Effector memory CD4-positive, alpha-beta T cell (primary cell): ENCODE results near the gene GBF1.
A peak's percentile ranks its signal among the peaks of the same experiment; 100 is the strongest.
"Not testable (repeated sequence)": the region's sequence is repeated elsewhere in the genome, so short reads cannot be mapped to it uniquely, and the experiment has no call there.

Experiments
- DNase-seq, 3 donors: peaks; one replicate each; pipeline ENCODE4 v3.0.0-alpha.2; 2020
- H3K27ac ChIP-seq: 2 replicates; pipeline ENCODE4 v1.7.0; 2013; ENCODE audit warnings: mild to moderate bottlenecking, low read length, moderate library complexity; ENCODE audit not compliant: insufficient read depth, poor library complexity, severe bottlenecking
- H3K27me3 ChIP-seq: replicated peaks from 2 replicates; pipeline ENCODE4 v1.7.0; 2013; ENCODE audit warnings: mild to moderate bottlenecking, low read length; ENCODE audit not compliant: insufficient read depth, control insufficient read depth, poor library complexity, severe bottlenecking
- H3K36me3 ChIP-seq: 2 replicates; pipeline ENCODE4 v1.7.0; 2013; ENCODE audit warnings: mild to moderate bottlenecking, low read length, moderate library complexity; ENCODE audit not compliant: control insufficient read depth, insufficient read depth
- H3K4me1 ChIP-seq: 2 replicates; pipeline ENCODE4 v1.7.0; 2013; ENCODE audit warnings: low read length, mild to moderate bottlenecking; ENCODE audit not compliant: control insufficient read depth, insufficient read depth, poor library complexity, severe bottlenecking
- H3K4me3 ChIP-seq: 2 replicates; pipeline ENCODE4 v1.7.0; 2013; ENCODE audit warnings: low read length, low read depth, mild to moderate bottlenecking; ENCODE audit not compliant: insufficient read depth, poor library complexity, severe bottlenecking
- H3K9me3 ChIP-seq: 2 replicates; pipeline ENCODE4 v1.7.0; 2013; ENCODE audit warnings: mild to moderate bottlenecking, low read length, moderate library complexity; ENCODE audit not compliant: control insufficient read depth
- total RNA-seq, 3 donors: gene quantifications; one replicate each; lab custom pipeline; 2026; lab: John Stamatoyannopoulos, UW

GBF1 gene, protein sequence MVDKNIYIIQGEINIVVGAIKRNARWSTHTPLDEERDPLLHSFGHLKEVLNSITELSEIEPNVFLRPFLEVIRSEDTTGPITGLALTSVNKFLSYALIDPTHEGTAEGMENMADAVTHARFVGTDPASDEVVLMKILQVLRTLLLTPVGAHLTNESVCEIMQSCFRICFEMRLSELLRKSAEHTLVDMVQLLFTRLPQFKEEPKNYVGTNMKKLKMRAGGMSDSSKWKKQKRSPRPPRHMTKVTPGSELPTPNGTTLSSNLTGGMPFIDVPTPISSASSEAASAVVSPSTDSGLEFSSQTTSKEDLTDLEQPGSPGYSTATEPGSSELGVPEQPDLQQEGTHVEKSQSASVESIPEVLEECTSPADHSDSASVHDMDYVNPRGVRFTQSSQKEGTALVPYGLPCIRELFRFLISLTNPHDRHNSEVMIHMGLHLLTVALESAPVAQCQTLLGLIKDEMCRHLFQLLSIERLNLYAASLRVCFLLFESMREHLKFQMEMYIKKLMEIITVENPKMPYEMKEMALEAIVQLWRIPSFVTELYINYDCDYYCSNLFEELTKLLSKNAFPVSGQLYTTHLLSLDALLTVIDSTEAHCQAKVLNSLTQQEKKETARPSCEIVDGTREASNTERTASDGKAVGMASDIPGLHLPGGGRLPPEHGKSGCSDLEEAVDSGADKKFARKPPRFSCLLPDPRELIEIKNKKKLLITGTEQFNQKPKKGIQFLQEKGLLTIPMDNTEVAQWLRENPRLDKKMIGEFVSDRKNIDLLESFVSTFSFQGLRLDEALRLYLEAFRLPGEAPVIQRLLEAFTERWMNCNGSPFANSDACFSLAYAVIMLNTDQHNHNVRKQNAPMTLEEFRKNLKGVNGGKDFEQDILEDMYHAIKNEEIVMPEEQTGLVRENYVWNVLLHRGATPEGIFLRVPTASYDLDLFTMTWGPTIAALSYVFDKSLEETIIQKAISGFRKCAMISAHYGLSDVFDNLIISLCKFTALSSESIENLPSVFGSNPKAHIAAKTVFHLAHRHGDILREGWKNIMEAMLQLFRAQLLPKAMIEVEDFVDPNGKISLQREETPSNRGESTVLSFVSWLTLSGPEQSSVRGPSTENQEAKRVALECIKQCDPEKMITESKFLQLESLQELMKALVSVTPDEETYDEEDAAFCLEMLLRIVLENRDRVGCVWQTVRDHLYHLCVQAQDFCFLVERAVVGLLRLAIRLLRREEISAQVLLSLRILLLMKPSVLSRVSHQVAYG (N-terminal part only)
- total RNA-seq: 111 to 202 (median 189) reads per million in 3 donors

- H3K36me3 ChIP-seq: no peaks in the 10 kb centered on the region
- peaks cover 15% of the 10 kb centered on the region for H3K27me3 ChIP-seq
- H3K27ac ChIP-seq: peak within 1 kb of the TSS; percentile 93
- no peaks in the 10 kb centered on the region for H3K9me3 ChIP-seq
- peaks cover 45% of the 10 kb centered on the region for H3K4me1 ChIP-seq
- peak; percentile 77 to 89 (median 85) for DNase-seq
- peak within 1 kb of the TSS; percentile 91 for H3K4me3 ChIP-seq
These were observed at the start of gene GBF1 for GRCh38 chr10:102245082-102245931. GBF1 (plus strand) TSS chr10:102245532; CDS start chr10:102258939, 13,407 bp downstream.

- no peaks in the 10 kb centered on the region for H3K27me3 ChIP-seq
- no peak overlapping the region for H3K4me3 ChIP-seq
- no peak overlapping the region for H3K27ac ChIP-seq
- H3K4me1 ChIP-seq: no peaks in the 10 kb centered on the region
- no peaks in the 10 kb centered on the region for H3K36me3 ChIP-seq
- no peak for DNase-seq
- no peaks in the 10 kb centered on the region for H3K9me3 ChIP-seq
These were observed 48.4 kb upstream of the GBF1 start for GRCh38 chr10:102196893-102197292.

GRCh38 chr10:102198027-102198426 lies 47.3 kb upstream of the GBF1 start:
- Histone ChIP-seq H3K9me3 (peaks cover under 1% of the 10 kb centered on the region), H3K4me1 (no peaks in the 10 kb centered on the region), H3K36me3 (no peaks in the 10 kb centered on the region), H3K27me3 (no peaks in the 10 kb centered on the region), H3K4me3 (no peak overlapping the region), H3K27ac (no peak overlapping the region)
- DNase-seq: no peak

DNA sequence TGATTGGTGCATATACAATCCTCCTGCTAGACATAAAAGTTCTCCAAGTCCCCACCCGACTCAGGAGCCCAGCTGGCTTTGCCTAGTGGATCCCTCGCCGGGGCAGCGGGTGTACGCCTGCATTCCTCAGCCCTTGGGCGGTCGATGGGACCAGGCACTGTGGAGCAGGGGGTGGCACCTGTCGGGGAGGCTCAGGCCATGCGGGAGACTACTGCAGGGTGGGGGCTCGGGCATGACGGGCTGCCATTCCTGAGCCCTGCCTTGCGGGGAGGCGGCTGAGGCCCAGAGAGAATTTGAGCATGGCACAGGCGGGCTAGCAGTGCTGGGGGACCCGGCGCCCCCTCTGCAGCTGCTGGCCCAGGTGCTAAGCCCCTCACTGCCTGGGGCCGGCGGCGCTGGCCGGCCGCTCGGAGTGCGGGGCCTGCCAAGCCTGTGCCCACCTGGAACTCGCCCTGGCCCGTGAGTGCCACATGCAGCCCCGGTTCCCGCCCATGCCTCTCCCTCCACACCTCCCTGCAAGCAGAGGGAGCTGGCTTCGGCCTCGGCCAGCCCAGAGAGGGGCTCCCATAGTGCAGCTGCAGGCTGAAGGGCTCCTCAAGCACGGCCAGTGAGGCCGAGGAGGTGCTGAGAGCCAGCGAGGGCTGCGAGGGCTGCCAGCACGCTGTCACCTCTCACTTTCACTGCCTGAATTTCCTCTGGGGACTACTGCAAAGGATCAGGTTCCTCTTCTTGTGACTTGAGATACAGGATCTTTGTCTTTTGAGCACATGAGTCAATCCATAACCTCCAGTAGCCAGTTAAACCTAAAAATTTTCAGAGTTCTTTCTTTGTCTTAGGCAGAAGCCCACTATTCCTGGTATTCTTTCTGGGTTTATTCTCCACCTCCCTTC lies 44.3 kb upstream of the GBF1 start:
- no peaks in the 10 kb centered on the region for H3K4me1 ChIP-seq
- no peak for DNase-seq

GRCh38 chr10:102202386-102202785 lies 42.9 kb upstream of the GBF1 start:
- Histone ChIP-seq H3K27me3 (no peaks in the 10 kb centered on the region), H3K4me1 (no peaks in the 10 kb centered on the region), H3K9me3 (peaks cover 8% of the 10 kb centered on the region), H3K4me3 (no peak overlapping the region), H3K36me3 (no peaks in the 10 kb centered on the region), H3K27ac (no peak overlapping the region)
- DNase-seq: no peak

More for the DNA sequence above, 44.3 kb upstream of the GBF1 start:
- Histone ChIP-seq H3K27ac (no peak overlapping the region), H3K9me3 (peaks cover 8% of the 10 kb centered on the region), H3K36me3 (no peaks in the 10 kb centered on the region), H3K27me3 (no peaks in the 10 kb centered on the region), H3K4me3 (no peak overlapping the region)

- no peak overlapping the region for H3K27ac ChIP-seq
- no peaks in the 10 kb centered on the region for H3K27me3 ChIP-seq
- no peaks in the 10 kb centered on the region for H3K36me3 ChIP-seq
- H3K4me1 ChIP-seq: no peaks in the 10 kb centered on the region
- H3K9me3 ChIP-seq: peaks cover 3% of the 10 kb centered on the region
- DNase-seq: no peak
- no peak overlapping the region for H3K4me3 ChIP-seq
These were observed 36.9 kb upstream of the GBF1 start for GRCh38 chr10:102208311-102209035.

DNA sequence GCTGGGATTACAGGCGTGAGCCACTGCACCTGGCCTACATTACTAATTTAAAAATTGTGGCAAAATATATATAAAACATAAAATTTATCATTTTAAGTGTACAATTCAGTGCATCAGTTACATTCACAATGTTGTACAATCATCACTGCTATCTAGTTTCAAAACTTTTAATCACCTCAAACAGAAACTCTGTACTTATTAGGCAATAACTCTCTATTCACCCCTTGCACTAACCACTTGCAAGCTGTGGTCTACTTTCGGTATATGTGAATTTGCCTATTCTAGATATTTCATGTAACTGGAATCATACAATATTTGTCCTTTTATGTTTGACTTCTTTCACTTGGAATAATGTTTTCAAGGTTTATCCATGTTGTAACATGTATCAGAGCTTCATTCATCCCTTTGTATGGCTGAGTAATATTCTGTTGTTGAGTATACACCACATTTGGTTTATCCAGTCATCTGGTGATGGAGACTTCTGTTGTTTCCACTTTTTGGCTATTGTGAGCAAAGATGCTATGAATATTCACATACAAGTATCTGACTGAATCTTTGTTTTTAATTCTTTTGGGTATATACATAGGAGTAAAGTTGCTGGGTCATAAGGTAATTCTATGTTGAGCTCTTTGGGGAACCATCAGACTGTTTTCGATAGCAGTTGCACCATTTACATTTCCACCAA lies 33.6 kb upstream of the GBF1 start:
- DNase-seq: no peak
- Histone ChIP-seq H3K9me3 (no peaks in the 10 kb centered on the region), H3K4me1 (no peaks in the 10 kb centered on the region), H3K27ac (no peak overlapping the region), H3K36me3 (no peaks in the 10 kb centered on the region), H3K27me3 (no peaks in the 10 kb centered on the region), H3K4me3 (no peak overlapping the region)

DNA sequence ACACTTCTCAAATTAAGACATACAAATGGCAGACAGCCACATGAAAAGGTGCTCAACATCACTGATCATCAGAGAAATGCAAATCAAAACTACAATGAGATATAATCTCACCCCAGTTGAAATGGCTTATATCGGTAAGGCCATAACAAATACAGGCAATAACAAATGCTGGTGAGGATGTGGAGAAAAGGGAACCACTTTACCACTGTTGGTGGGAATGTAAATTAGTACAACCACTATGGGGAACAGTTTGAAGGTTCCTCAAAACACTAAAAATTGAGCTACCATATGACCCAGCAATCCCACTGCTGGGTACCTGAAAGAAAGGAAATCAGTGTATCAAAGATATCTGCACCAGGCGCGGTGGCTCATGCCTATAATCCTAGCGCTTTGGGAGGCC lies 31.7 kb upstream of the GBF1 start:
- DNase-seq, H3K27me3 ChIP-seq: not testable (repeated sequence)

More for the DNA sequence above, 31.7 kb upstream of the GBF1 start:
- not testable (repeated sequence) for H3K4me1 ChIP-seq, H3K27ac ChIP-seq, H3K36me3 ChIP-seq, H3K4me3 ChIP-seq, H3K9me3 ChIP-seq
